BE2C (cell line): ENCODE data around the gene PSMA6.
A peak's percentile ranks its signal among the peaks of the same experiment; 100 is the strongest.

ENCODE experiments used
- DNase-seq: peaks from one replicate; pipeline ENCODE4 v3.0.0-alpha.2; 2020
- H3K27me3 ChIP-seq: fragments of 250-450 bp; sonication (Bioruptor Pico); 2 replicates; pipeline ENCODE4 v1.5.1; 2020; ENCODE audit warnings: mild to moderate bottlenecking
- H3K36me3 ChIP-seq: fragments of 250-450 bp; sonication (Bioruptor Pico); 2 replicates; pipeline ENCODE4 v1.5.1; 2020; ENCODE audit warnings: mild to moderate bottlenecking
- H3K4me1 ChIP-seq: fragments of 250-450 bp; sonication (Bioruptor Pico); 2 replicates; pipeline ENCODE4 v1.5.1; 2020
- H3K4me3 ChIP-seq: 2 replicates; pipeline ENCODE4 v1.5.1; 2011; ENCODE audit warnings: low read depth, low read length
- H3K9me3 ChIP-seq: fragments of 250-450 bp; sonication (Bioruptor Pico); 2 replicates; pipeline ENCODE4 v1.5.1; 2020
- CTCF ChIP-seq: IDR thresholded peaks from 2 replicates; pipeline ENCODE4 v1.5.1; 2012; ENCODE audit warnings: mild to moderate bottlenecking, low read depth, low read length

Gene PSMA6

DNA sequence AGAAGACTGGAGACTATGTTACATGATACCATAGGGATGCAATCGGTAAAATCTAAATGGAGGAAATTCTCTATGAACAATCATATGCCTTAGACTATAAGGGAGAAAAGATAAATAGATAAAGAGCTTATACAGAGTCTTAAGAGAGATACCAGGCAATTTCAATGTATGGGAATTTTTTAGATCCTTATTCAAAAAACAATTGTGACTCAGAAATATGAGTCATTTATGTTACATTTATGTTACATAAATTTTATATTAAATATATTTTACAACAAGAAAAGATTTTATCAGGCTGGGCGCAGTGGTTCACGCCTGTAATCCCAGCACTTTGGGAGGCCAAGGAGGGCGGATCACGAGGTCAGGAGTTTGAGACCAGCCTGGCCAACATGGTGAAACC is 36.5 kb upstream of the PSMA6 start:
- H3K4me1 ChIP-seq, result peaks cover 10% of the 10 kb centered on the region
- no peaks in the 10 kb centered on the region; the same call in 1 of the 2 replicates for H3K36me3 ChIP-seq
- H3K4me3 ChIP-seq, result no peak overlapping the region
- DNase-seq, result no peak
- no peaks in the 10 kb centered on the region for H3K9me3 ChIP-seq
- no peak for TF ChIP-seq CTCF
- no peaks in the 10 kb centered on the region for H3K27me3 ChIP-seq

- H3K9me3 ChIP-seq, result no peaks in the 10 kb centered on the region
- DNase-seq, result no peak
- no peak overlapping the region for H3K4me3 ChIP-seq
- no peaks in the 10 kb centered on the region for H3K27me3 ChIP-seq
- H3K36me3 ChIP-seq, result no peaks in the 10 kb centered on the region; the same call in 1 of the 2 replicates
- TF ChIP-seq CTCF, result no peak
- H3K4me1 ChIP-seq, result peaks cover 10% of the 10 kb centered on the region
These were observed 34.4 kb upstream of the PSMA6 start for GRCh38 chr14:35257809-35258208.

- peaks cover 10% of the 10 kb centered on the region for H3K4me1 ChIP-seq
- TF ChIP-seq CTCF, result no peak
- DNase-seq, result no peak
- H3K4me3 ChIP-seq, result no peak overlapping the region
- no peaks in the 10 kb centered on the region for H3K9me3 ChIP-seq
- no peaks in the 10 kb centered on the region for H3K27me3 ChIP-seq
- H3K36me3 ChIP-seq, result no peaks in the 10 kb centered on the region; the same call in 1 of the 2 replicates
These were observed 33.8 kb upstream of the PSMA6 start for GRCh38 chr14:35258420-35258819.

- DNase-seq, result no peak
- Histone ChIP-seq H3K4me1 (peaks cover 10% of the 10 kb centered on the region), H3K9me3 (no peaks in the 10 kb centered on the region), H3K27me3 (no peaks in the 10 kb centered on the region), H3K4me3 (no peak overlapping the region), H3K36me3 (no peaks in the 10 kb centered on the region)
- 0 out of 2 replicates have a peak, but pooled peaks have one; percentile 9 for TF ChIP-seq CTCF
These were observed 30.4 kb upstream of the PSMA6 start for GRCh38 chr14:35261774-35262173.

DNA sequence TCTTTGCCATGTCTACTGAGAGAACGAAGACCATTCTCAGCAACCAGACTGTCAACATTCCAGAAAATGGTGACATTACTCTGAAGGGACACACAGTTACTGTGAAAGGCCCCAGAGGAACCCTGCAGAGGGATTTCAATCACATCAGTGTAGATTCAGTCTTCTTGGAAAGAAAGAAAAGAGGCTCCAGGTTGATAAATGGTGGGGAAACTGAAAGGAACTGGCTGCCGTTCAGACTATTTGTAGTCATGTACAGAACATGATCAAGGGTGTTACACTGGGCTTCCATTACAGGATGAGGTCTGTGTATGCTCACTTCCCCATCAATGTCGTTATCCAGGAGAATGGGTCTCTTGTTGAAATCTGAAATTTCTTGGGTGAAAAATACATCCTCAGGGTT is 29.7 kb upstream of the PSMA6 start:
- H3K36me3 ChIP-seq, result no peaks in the 10 kb centered on the region
- no peak overlapping the region for H3K4me3 ChIP-seq
- no peaks in the 10 kb centered on the region for H3K9me3 ChIP-seq
- TF ChIP-seq CTCF, result no peak
- no peak for DNase-seq
- H3K27me3 ChIP-seq, result no peaks in the 10 kb centered on the region
- H3K4me1 ChIP-seq, result peaks cover 4% of the 10 kb centered on the region

DNA sequence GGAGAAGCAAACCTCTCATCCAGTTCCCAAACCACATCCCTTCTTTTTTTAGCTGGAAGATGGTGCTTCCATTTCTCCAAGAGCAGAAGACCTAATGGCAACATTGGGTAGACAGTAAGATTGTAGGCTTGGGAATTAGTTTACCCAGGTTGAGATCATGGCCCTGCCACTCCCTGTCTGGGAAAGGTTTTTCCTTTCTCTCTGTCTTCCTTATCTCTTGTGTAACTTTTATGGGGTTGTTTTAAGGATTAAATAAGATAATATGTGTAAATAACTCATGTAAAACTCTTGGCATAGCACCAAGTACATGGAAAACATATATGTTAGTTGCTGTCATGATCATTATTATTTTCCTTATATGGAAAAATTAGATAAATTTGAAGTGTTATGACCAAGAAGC is 23.2 kb upstream of the PSMA6 start:
- H3K9me3 ChIP-seq, result no peaks in the 10 kb centered on the region
- H3K4me3 ChIP-seq, result no peak overlapping the region
- TF ChIP-seq CTCF, result no peak
- peaks cover 3% of the 10 kb centered on the region; the same call in 1 of the 2 replicates for H3K36me3 ChIP-seq
- no peaks in the 10 kb centered on the region for H3K4me1 ChIP-seq
- no peak for DNase-seq
- H3K27me3 ChIP-seq, result no peaks in the 10 kb centered on the region
